GM18951 (cell line): ENCODE results near the gene HGFAC.

Source experiments
- POLR2A ChIP-seq: IDR thresholded peaks from 4 replicates; pipeline ENCODE4 v1.6.1; 2011; ENCODE audit warnings: mild to moderate bottlenecking; ENCODE audit not compliant: insufficient read length, insufficient read depth; ENCODE audit errors: extremely low read depth
- in situ Hi-C: fragments of 300-500 bp; cut with MboI; formaldehyde crosslinking; loops from one replicate; pipeline ENCODE4 v1.12.0; 2022; ENCODE audit warnings: low sequenced_read_pairs, mixed read lengths, inconsistent platforms; ENCODE audit not compliant: unreplicated experiment

Gene HGFAC

GRCh38 chr4:3485011-3485791 lies 43.4 kb downstream of the HGFAC start:
- in situ Hi-C loops: no loop called here

GRCh38 chr4:3485886-3486540 lies 44.2 kb downstream of the HGFAC start:
- in situ Hi-C loops: no loop called here

More at GRCh38 chr4:3485011-3485791, 43.4 kb downstream of the HGFAC start:
- TF ChIP-seq POLR2A: no peak

GRCh38 chr4:3486541-3487540 lies 45.1 kb downstream of the HGFAC start:
- TF ChIP-seq POLR2A: no peak
- in situ Hi-C loops: no loop called here

More at GRCh38 chr4:3485886-3486540, 44.2 kb downstream of the HGFAC start:
- no peak for TF ChIP-seq POLR2A

GRCh38 chr4:3487861-3488260 lies 46.1 kb downstream of the HGFAC start:
- no peak for TF ChIP-seq POLR2A
- in situ Hi-C loops: no loop called here

- in situ Hi-C loops: no loop called here
- TF ChIP-seq POLR2A: no peak
Observed at GRCh38 chr4:3488820-3489219, 47.1 kb downstream of the HGFAC start.

GRCh38 chr4:3489451-3489962 lies 47.7 kb downstream of the HGFAC start:
- TF ChIP-seq POLR2A: no peak
- in situ Hi-C loops: no loop called here

GRCh38 chr4:3491681-3492405 lies 50.1 kb downstream of the HGFAC start:
- in situ Hi-C loops: no loop called here
- TF ChIP-seq POLR2A: no peak

GRCh38 chr4:3492741-3493719 lies 51.3 kb downstream of the HGFAC start:
- in situ Hi-C loops: no loop called here

GRCh38 chr4:3493720-3494461 lies 52.1 kb downstream of the HGFAC start:
- no peak for TF ChIP-seq POLR2A
- in situ Hi-C loops: no loop called here

More at GRCh38 chr4:3492741-3493719, 51.3 kb downstream of the HGFAC start:
- TF ChIP-seq POLR2A: no peak

- TF ChIP-seq POLR2A: no peak
- in situ Hi-C loops: no loop called here
Observed at GRCh38 chr4:3494462-3494871, 52.7 kb downstream of the HGFAC start.
